HG02973 (cell line): ENCODE data around the gene AHCYL1.
"Not testable (repeated sequence)": the region's sequence is repeated elsewhere in the genome, so short reads cannot be mapped to it uniquely, and the experiment has no call there.

Source experiments
- ATAC-seq: cut with Tn5 transposase; IDR thresholded peaks from one replicate; pipeline ENCODE4 v1.9.1; 2021; ENCODE audit warnings: moderate library complexity; ENCODE audit not compliant: unreplicated experiment

Gene AHCYL1

GRCh38 chr1:109996476-109996875 lies 11.9 kb downstream of the AHCYL1 start:
- no peak for ATAC-seq

GRCh38 chr1:109997204-109997866 lies 12.8 kb downstream of the AHCYL1 start:
- ATAC-seq = no peak

DNA sequence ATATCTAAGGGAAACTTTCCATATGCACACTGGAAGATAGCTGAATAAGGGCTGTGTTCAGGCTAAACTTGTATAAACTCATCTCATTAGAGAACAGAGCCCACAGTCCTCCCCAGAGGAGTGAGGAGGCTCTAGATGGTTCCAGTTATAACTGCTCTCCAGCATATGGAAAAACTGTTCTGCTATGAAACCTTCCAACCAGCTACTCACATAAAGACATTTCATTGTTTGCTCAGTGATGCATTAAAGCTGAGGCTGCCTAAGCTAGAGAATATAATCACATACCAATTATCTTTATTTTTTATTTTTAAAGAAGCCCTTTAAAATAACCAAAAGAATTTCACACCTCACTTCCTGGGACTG lies 13.3 kb downstream of the AHCYL1 start:
- no peak for ATAC-seq

GRCh38 chr1:110002695-110003094 lies 18.1 kb downstream of the AHCYL1 start:
- no peak for ATAC-seq

- peak; percentile 62 for ATAC-seq
These were observed 19.3 kb downstream of the AHCYL1 start for GRCh38 chr1:110003747-110004428.

- no peak for ATAC-seq
These were observed 20.0 kb downstream of the AHCYL1 start for GRCh38 chr1:110004583-110004982.

DNA sequence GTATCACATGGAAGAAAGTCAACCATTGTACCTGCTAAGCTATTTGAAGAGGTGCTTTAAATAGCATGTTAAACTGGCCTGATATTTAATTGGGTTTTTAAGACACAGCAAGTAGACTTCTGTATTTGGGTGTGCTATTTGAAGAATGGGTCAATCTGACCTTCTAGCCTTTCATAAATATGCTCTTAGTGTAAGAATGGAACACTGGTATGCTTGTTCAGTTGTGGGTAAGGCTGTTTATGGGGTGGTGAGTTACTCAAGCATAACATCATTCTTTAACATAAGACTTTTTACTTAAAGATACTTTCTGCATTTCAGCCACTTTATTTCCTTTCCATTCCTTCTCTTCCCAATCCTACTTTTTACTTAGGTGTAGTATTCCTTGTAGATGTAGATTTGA lies 21.4 kb downstream of the AHCYL1 start:
- no peak for ATAC-seq

GRCh38 chr1:110006516-110006915 lies 22.0 kb downstream of the AHCYL1 start:
- no peak for ATAC-seq

DNA sequence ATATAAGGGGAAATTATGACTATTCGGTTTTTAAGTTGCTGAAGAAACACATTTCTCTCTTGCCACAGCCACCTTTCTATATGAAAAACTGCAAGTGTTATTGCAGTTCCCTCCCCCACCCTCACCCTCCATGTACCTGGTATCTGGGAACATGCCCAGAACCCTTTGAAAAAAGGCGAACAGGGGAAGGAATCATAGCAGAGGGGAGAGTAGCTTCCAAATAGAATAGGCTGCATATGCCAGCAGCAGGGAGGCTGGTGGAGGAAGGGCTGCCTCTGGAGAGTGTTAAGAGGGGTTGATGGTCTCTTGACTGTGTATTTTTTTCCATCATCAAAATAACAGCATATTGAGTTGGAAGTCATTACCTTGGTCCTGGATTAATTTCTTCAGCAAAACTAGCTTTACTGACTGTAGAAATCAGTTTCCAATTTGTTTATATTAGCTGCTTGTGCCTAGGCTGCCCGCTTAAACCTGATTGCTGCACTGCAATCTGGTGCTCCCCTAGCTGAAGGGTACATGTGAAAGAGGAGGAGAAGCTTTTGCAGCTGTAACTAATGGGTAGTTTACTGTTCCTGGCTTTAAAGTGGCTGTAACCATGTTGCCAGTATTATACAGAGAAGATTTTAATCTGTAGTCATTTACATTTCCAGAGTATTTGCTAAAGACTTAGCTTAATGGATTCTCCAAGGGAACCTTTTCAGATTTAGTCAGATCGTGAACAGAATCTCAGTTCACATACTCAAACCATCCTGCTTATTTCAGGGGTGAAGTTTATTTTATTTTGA lies 22.7 kb downstream of the AHCYL1 start:
- ATAC-seq = no peak

GRCh38 chr1:110008971-110009565 lies 24.5 kb downstream of the AHCYL1 start:
- no peak for ATAC-seq

- peak; percentile 96 for ATAC-seq
These were observed 27.0 kb downstream of the AHCYL1 start for GRCh38 chr1:110011527-110012041.

DNA sequence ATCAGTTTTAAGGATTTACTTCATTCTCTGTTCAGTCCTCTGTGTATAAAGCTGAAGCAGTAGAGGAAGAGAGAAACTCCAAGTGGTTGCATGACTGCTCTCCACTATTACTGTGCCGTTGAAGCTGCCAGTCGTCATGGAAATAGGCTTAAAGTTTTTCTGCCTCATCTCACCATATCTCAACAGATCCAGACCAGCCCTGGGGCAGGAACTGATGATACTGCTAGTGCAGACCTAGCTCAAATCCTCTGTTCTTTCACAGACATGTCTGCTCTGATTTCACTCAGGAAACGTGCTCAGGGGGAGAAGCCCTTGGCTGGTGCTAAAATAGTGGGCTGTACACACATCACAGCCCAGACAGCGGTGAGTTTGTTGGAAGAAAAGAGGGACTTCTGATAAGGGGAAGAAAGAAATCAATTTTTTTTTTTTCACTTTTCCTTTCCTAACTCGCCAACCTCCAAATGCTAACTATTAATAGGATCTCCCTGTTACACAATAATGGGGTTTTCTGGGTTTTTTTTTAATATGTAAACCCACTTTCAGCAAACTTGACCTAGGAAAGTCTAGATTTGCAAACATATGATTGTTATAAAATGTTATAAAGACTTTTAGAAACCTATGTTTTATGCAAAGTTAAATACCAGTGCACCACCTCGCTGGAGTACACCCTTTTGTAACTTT lies 27.7 kb downstream of the AHCYL1 start:
- peak; percentile 73 for ATAC-seq

GRCh38 chr1:110017792-110018191 lies 33.2 kb downstream of the AHCYL1 start:
- no peak for ATAC-seq

DNA sequence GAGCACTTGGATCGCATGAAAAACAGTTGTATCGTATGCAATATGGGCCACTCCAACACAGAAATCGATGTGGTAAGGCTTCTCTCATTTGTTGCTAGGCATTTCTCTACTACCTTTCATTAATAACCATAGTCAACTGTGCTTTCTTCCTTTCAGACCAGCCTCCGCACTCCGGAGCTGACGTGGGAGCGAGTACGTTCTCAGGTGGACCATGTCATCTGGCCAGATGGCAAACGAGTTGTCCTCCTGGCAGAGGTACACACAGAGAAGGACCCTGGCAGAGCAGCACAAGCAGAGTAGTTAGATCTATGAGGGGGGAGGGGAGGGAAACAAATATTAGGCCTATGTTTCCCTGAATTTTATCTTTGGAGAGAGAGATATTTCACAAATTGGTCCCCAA lies 33.8 kb downstream of the AHCYL1 start:
- ATAC-seq = no peak

DNA sequence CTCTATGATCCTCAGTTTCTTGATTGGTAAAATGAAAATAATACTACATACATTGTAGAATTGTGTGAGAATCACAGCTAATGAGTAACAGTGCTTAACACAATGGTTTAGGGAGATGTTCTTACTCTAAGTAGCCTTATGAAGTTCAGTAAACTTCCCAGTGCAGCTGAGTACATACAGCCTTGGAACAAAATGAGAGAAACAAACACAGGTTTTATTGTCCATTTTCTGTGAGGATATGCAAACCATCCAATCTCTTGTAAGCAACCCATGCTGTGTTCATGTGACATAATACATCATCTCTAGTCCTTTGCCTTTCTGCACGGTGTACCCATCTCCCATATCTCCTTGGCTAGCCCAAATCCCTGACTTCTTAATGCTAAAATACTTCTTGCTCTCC lies 35.2 kb downstream of the AHCYL1 start:
- no peak for ATAC-seq

- ATAC-seq = no peak
These were observed 36.7 kb downstream of the AHCYL1 start for GRCh38 chr1:110021285-110021684.

DNA sequence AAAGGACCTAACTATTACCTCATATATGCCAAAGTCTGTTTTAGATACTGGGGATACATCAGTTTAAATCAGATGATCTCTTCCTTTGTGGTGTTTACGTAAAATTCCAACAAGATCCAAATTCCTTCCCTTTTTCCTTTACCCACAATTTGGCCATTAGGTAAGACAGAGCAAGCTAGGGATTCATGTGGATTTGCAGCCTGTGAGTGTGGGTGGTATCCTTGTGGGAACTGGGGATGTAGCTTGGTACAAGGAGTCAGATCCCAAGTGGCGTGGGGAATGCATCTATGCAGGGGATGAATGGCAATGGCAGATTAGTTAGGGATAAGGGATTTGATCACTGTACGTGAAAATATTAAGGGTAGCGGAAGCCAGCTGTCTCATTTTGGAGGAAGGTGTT lies 40.0 kb downstream of the AHCYL1 start:
- ATAC-seq = no peak

DNA sequence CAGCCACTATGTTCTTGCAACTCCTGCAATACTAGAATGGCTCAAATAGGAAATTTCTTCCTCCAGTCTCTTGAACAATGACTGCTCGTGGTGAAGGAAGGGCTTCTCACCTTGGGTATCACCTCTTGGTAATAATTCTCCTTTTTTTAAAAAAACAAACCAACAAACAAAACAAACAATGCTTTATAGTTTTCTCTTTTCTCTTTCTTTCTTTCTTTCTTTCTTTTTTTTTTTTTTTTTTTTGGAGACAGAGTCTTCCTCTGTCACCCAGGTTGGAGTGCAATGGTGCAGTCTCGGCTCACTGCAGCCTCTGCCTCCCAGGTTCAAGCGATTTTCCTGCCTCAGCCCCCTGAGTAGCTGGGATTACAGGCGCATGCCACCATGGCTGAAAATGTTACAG lies 46.1 kb downstream of the AHCYL1 start:
- not testable (repeated sequence) for ATAC-seq

DNA sequence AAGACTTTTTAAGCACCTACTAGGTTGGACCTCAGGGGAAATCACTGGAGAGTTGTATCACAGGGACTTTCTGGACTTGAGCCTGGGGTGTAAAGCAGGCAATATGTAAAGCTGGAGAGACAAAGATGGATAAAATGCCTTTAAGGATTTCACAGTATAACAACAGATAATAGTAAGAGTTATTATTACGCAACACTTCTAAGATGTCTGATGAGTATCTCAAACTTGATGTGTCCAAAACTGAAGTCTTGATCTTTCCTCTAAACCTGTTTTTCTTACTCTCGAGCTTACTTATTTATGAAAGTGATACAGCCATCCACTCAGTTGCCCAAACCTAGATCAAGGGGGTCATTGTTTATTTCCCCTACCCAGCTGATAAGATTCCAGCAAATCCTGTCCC lies 47.8 kb downstream of the AHCYL1 start:
- ATAC-seq = no peak

GRCh38 chr1:110033421-110033820 lies 48.9 kb downstream of the AHCYL1 start:
- ATAC-seq = no peak

DNA sequence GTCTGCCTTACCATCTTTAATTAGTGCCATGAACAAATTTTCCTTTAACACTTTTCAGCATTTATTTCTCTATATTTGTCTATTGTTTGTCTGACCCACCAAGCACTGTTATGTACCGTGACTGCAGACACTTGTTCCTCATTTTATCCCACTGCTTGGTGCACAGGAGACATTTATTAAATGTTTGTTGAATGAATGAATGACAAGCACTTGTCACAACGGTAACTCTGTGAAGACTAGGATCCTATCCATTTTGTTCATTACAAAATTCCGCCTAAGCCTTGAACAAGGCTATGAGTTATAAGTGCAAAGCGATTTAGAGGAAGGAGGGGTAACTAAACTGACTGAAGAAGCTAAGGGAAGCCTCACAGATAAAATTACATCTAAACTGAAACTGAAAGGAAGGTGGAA lies 49.5 kb downstream of the AHCYL1 start:
- ATAC-seq = no peak
